CD4-positive, alpha-beta T cell treated with Interleukin-21 for 1 hour (primary cell): ENCODE data around the gene TEX264.
"Not testable (repeated sequence)": the region's sequence is repeated elsewhere in the genome, so short reads cannot be mapped to it uniquely, and the experiment has no call there.

Experiments used
- DNase-seq: peaks from one replicate; pipeline ENCODE4 v3.0.0-alpha.2; 2020

TEX264 gene

GRCh38 chr3:51670823-51671733 is at the start of gene TEX264:
TSS of gene TEX264 (plus strand) at chr3:51671252. CDS start at chr3:51674305, 3,053 bp downstream.
- DNase-seq, result peak; percentile 94

GRCh38 chr3:51622413-51622812 is 48.6 kb upstream of the TEX264 start:
- DNase-seq, result no peak

- no peak for DNase-seq
Measured at GRCh38 chr3:51622868-51623267, 48.2 kb upstream of the TEX264 start.

DNA sequence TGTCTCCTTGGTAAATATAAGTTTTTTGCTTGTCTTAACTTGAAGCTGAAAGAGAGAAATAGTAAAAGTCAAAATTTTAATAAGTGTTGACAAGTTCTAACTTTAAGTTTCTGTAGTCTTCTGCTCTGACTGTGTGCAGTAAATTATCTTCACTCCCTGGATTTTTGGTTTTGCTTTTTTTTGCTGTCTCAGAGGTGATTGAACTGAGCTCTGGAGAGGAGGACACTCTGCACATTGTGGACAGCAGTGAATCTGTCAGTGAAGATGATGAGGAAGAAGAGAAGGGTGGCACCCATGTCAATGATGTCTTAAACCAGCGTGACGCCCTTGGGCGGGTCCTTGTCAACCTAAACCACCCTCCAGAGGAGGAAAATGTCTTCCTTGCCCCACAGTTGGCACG is 40.5 kb upstream of the TEX264 start:
- DNase-seq, result no peak

DNA sequence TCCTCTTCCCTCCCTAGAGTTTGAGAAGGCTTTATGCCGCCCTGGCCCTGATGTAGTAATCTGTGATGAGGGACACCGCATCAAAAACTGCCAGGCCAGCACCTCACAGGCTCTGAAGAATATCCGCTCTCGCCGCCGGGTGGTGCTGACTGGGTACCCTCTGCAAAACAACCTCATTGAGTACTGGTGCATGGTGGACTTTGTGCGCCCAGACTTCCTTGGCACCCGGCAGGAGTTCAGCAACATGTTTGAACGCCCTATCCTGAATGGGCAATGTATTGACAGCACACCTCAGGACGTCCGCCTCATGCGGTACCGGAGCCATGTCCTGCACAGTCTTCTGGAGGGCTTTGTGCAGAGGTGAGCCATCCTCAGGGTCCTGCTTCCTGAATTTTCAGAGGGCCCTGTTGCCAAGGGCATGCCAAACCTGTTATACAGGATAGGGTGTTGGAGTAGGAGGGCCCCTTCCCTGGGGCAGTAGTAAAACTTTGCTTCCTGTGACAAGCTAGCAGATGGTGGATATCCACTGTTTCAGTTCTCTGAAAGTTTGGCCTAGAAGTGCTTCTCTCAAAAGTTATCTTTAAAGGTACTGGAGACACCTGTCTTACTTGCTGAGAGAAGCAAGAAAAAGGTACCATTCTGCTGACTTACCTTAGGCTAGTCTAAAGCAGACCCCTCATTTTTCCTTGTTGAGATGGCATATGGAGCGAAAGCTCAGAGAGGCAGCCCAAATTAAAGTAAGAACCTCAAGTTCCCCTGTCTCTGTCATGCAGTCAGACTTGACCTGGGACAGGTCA is 33.7 kb upstream of the TEX264 start:
- no peak for DNase-seq

DNA sequence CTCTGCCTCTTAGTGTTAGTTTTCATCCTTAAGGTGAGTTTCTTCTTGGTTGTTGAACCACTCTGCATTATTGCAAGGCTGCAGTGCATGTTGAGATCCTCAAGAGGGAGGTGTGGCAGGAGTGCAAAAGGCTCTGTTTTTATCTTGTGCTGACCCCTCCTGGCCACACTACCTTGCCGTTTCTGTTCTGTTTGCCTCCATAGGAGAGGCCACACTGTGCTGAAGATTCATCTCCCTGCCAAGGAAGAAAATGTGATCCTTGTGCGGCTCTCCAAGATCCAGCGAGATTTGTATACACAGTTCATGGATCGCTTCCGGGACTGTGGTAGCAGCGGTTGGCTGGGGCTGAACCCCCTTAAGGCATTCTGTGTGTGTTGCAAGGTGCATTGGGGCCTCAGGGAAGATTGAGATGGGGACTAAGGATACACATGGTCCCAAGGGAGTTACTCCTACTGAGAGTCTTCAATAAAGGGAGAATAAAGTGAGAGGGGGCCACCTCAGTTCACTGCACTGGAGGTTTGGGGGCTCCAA is 33.0 kb upstream of the TEX264 start:
- DNase-seq, result peak; percentile 36

DNA sequence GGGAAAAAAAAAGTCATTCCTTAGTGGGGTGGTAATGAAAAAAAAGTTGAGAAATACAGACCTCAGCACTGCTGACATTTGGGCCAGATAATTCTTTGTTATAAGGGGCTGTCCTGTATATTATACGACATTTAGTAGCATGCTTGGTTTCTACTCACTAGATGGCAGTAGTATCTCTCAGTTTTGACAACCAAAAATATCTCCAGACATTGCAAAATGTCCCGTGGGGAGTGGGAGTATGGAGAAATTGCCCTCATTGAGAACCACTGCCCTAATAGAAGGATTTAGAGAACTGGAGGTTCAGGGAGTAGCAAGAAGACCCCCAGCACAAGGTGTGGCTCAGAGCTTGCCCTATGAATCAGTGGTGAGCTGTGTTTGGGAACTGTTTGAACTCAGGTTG is 28.6 kb upstream of the TEX264 start:
- peak; percentile 27 for DNase-seq

GRCh38 chr3:51646091-51646490 is 25.0 kb upstream of the TEX264 start:
- no peak for DNase-seq

DNA sequence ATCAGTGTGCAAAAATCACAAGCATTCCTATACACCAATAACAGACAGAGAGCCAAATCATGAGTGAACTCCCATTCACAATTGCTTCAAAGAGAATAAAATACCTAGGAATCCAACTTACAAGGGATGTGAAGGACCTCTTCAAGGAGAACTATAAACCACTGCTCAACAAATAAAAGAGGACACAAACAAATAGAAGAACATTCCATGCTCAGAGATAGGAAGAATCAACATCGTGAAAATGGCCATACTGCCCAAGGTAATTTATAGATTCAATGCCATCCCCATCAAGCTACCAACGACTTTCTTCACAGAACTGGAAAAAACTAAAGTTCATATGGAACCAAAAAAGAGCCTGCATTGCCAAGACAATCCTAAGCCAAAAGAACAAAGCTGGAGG is 18.9 kb upstream of the TEX264 start:
- DNase-seq, result not testable (repeated sequence)

DNA sequence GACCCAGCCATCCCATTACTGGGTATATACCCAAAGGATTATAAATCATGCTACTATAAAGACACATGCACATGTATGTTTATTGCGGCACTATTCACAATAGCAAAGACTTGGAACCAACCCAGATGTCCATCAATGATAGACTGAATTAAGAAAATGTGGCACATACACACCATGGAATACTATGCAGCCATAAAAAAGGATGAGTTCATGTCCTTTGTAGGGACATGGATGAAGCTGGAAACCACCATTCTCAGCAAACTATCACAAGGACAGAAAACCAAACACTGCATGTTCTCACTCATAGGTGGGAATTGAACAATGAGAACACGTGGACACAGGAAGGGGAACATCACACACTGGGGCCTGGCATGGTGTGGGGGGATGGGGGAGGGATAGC is 17.6 kb upstream of the TEX264 start:
- DNase-seq, result not testable (repeated sequence)

GRCh38 chr3:51657234-51657633 is 13.8 kb upstream of the TEX264 start:
- no peak for DNase-seq

DNA sequence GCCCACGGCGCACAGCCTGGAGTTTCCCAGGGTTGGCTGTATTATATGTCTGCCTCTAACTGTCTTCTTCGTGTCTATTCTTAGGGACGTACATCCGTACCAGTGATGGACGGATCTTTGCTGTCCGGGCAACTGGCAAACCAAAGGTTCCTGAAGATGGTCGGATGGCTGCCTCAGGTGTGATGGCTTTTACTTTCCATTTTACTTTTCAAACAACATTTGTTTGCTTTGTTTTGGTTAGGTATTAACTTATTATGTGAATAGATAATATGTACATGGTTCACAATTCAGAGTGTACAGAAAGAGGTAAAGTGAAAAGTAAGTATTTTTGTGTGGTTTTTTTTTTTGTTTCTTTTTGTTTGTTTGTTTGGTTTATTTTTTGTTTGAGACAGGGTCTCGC is 11.1 kb upstream of the TEX264 start:
- no peak for DNase-seq

- DNase-seq, result no peak
Measured at GRCh38 chr3:51662456-51662855, 8.6 kb upstream of the TEX264 start.

DNA sequence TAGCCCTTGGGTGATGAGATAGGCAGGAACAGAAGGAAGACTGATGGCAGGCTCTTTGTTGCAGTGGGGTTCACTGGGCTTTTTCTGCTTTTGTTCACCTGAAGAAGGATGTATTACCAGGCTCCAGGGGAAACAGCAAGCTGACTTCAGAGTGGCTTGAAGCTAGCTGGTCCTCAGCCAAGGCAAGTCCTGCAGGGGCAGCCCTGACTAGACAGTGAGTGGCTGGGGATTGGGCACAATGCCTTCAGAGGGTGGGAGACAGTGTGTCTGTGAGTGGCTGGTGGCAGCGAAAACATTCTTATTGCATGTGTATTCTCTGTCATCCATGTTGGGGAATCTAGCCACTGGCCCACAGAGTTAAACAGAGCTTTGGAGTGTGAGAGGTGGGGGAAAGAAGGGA is 2.3 kb upstream of the TEX264 start:
- no peak for DNase-seq

DNA sequence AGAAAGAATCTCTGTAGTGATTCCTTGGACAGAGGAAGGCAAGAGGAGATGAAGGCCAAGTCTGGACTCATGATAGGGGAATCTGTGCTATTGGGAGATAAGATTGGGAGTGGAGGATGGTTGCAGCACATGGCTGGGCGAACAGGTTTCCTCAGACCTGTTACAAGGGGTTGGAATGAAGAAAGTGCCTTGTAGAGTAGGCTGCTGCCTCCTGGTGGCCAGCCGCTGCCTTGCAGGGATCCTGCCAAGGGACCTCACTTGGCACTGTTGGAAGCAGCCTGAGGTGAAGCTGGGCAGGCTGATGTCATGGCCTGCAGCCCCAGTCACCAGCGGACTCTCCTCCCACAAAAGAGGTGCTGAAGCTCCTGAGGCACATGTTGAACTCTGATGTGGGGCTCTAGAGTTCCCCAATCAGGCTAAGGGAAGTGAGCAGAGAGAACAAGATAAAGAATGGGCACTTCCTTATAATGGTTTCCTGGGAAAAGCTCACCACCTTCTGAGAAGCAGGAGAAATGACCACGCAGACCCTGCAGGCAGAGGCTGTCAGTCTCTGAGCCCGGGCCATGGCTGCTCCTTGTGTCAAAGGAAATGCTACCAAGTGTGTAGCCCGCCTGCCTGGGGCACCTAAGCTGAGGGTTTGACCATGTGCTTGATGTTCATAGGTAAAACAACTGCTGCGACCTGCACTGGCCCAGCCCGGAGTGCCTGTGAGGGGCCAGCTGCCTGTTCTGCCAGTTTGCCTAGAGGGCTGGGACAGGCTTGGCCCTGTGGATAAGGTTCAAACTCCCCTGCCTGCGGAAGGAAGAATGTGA is 1.6 kb upstream of the TEX264 start:
- DNase-seq, result peak; percentile 83

GRCh38 chr3:51670053-51670822 is 814 bp upstream of the TEX264 start:
- DNase-seq, result peak; percentile 70

DNA sequence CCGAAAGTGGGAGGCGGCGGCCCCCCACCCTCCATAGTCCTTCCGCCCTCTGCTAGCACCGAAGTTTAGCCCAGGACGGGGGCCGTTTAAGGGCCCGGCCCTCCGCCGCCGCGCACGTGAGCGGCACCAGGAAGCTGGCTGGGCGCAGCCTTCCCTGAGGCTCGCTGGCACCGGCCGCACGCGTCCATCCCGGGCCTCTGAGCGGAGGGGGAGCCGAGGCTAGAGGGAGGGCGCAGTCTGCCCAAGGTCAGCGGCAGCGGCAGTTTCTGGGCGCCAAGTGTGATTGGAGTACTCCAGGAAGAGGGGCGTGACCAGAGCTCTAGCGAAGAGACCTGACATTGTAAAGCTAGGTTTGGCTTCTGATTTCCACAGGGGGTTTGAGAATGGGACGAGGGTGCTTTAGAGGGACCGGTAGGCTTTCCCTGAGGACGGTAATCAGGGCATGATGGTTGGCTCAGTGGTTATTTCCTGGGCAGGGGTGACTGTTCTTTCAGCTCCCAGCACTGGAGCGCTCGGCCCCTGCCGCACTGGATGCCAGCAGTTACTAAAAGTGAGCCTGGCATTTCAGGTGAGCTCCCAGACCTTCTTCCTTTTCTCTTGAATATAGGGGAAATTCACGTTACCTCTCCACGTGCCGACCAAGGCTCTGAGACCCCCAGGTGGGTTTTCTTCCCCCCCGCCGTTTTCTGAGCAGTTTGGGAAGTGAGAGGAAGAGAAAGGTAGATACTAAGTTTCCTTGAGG is 853 bp downstream of the TEX264 start:
- DNase-seq, result peak; percentile 61

GRCh38 chr3:51673181-51673801 is 2.2 kb downstream of the TEX264 start:
- no peak for DNase-seq

DNA sequence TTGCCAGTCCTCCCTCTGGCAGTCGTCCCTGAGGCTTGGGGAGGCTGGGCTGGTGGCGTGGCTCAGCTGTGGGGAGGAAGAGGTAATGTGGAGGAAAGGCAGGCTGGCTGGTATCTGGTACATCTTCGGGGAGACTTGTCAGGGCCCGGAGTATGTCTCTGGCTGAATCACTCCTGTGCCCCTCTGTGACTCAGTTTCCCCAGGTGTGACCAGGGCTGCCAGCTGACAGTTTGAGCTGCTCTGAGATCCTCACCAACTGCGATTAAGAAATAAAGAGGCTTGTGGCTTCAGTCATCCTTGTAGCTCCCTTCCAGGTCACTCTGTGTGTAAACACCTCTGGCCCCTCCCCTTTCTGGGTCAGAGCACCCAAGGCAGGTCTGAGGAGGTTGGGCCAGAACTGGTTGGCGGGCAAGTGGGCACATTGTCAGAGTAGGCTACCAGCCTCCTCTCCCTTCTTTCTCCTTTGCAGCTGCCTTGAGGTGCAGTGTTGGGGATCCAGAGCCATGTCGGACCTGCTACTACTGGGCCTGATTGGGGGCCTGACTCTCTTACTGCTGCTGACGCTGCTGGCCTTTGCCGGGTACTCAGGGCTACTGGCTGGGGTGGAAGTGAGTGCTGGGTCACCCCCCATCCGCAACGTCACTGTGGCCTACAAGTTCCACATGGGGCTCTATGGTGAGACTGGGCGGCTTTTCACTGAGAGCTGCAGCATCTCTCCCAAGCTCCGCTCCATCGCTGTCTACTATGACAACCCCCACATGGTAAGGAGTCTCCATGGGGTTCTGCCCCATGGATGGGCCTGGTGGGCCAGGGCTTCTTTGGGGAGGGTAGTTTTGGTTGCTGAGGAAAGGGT is 3.0 kb downstream of the TEX264 start:
- DNase-seq, result no peak

DNA sequence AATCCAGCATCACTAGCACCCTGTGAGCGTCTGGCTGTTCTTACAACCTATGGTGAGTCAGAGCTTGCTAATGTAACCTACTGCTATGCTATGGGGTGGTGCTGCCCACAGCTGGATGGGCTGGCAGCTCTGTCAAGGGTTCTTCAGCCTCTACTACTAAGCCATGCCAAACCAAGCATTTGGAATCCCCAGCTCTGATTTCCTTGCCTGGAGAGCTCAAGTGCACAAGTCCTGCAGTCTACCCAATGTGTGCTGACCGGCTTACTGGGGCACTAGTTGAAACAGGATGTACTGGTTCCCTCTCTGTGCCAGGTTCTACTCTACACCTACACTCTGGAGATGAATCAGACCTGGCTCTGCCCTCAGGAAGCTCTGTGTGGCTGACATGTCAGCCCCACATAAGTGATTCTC is 4.2 kb downstream of the TEX264 start:
- no peak for DNase-seq
